KG1 (cell line): ENCODE measurements around the gene ETF1.

ENCODE experiments used
- DNase-seq: peaks from one replicate; lab custom pipeline; 2025; lab: John Stamatoyannopoulos, UW

ETF1 gene

DNA sequence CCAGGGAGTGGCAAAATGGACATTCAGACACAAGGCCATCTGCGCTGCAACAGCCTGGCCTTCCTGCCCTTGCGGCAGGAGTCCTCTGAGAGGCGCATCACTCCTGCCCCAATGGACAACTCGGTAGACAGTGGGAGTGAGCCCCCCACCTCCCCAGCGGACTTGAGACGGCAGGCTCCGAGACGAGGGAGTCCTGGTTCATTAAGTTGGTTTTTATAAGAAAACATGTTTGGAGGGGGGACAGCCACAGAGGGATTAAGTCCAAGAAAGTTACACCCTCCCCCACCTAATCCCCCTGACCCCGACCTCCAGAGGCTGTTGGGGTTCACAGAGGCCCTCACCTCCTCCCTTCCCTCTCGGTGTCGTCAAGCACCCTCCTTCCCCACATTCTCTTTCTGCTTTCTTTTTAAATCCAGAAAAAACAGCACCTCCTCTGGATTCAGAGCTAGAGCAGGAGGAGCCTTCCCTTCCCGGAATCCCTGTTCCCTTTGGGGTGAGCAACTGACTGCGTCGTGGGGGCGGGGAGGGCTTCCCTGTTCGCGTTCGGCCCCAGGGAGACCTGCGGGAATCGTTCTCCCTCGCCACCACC is 79.5 kb downstream of the ETF1 start:
- no peak for DNase-seq

DNA sequence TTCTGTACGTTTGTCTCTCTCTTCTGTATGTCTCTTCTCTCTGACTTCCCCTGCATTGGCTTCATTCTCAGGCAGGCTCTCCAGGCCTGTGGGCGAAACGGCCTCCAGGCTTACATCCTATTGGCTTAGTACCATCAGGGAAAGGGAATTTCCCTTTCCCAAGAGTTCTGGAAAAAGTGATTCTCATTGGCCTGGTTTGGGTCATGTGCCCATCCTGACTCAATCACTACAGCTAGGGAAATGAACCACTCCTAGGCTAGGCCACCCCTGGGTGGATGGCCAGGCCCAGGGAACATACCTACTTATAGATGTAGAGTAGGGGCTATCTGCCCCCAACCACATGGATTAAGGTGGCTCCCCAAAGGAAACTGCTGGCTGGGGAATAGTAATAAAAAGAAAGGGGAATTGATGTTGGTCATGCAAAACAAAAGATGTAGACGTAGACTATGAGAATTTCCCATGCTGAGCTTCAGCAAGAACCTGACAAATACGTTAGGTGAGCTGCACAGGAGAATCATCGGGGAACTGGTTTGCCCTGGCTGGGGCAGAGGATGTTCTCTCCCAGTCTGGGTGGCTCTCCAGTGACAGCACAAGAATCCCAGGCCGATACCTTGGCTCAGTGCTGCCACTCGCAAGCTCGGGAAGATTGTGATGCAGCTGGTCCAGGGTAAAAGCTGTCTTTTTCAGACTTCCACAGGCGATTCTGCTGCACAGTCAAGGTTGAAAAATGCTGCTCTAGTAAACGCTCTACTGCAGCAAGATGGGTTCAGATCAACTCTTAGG is 81.5 kb downstream of the ETF1 start:
- DNase-seq: no peak

DNA sequence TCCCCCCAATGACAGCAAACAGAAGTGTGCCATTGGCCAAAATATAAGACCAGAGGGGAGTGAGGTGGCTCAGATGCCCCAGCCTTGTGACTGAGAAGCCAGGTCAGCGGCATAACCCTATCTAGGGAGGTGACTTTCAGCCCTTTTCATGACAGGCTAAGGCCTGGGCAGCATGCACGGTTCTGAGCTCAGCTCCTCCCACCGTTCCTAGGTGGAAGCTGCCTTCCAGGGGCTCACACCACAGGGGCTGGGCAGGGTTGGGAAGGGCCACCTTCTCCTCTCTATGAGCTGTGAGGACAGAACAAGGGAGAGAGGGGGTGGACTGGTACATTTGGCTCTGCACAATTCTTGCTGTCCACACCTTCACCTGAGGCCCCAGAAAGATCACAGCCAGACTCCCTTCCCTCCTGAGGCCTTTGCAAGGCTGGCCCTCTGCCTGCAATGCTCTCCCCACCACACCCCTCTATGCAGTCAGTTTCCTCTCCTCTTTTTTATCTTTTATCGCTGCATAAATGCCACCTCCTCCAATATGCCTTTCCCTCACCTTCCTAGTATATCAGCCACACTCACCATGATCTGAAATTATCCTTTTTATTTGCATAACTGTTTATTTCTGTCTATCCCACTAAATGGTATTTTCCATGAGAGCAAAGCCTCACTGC is 82.9 kb downstream of the ETF1 start:
- no peak for DNase-seq

DNA sequence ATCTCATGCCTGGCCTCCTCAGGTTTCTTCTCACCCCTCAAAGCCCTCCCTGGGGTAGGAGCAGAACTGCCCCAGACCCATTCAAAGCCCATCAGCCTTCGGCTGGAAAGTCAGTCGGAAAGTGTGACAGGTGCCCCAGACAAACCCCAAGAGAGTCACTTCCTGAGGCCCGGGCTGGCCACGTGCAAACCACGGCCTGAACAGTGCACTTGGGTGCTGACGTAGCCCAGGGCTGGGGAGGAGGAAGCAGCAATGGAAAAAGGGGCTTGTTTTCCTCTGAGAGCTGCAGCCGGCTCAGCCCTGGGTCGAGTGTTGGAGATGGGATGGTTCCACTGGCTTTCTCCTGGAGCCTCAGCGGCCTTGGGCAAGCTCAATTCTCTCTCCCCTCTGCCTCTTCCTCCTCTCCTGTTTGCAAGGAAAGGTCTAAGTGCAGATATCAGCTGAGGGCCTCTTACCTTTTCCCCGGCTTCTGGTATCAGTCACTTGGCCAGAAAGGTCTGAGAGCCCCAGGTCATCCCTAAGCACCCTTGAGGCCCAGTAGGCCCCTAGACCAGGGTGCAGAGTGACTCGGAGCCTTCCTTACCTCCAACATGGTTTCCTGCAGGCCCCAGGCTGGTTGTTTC is 83.6 kb downstream of the ETF1 start:
- no peak for DNase-seq

DNA sequence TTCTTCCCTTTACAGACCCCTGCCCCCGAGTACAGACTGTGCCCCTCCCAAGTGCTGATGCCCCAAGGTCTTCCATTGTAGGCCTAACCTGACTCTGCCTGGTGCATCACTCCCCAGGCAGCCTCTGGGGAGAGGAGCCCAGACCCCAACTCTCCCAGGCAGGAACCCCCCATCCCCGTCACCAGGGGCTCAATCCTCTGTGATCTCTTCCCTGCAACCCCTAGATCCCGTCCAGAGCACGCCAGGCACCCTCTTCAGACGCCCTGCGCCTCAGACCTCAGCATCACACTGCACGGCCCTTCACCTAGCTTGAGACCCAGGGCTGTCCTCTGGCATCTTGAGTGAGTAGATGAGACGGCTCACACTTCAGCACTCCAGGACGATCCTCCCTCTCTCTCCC is 84.2 kb downstream of the ETF1 start:
- DNase-seq: no peak

DNA sequence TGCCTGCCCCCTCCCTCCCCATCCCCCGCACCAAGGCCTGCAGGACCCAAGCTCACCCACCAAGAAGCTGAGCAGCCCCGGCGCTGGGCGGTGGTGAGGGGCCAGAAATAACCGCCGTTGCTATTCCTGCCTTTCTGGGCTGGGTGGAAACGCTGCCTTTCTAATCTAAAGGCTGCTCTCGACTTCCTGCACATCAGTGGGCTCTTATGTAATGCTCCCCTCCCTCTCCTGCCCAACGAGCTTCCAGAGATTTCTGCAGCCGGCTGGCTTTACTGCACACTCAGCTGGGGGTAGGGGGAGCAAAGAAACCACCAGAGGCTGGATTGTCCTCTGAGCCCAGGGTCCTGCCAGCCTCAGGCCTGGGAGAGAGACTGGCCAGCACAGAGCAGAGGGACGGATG is 84.7 kb downstream of the ETF1 start:
- DNase-seq: no peak

DNA sequence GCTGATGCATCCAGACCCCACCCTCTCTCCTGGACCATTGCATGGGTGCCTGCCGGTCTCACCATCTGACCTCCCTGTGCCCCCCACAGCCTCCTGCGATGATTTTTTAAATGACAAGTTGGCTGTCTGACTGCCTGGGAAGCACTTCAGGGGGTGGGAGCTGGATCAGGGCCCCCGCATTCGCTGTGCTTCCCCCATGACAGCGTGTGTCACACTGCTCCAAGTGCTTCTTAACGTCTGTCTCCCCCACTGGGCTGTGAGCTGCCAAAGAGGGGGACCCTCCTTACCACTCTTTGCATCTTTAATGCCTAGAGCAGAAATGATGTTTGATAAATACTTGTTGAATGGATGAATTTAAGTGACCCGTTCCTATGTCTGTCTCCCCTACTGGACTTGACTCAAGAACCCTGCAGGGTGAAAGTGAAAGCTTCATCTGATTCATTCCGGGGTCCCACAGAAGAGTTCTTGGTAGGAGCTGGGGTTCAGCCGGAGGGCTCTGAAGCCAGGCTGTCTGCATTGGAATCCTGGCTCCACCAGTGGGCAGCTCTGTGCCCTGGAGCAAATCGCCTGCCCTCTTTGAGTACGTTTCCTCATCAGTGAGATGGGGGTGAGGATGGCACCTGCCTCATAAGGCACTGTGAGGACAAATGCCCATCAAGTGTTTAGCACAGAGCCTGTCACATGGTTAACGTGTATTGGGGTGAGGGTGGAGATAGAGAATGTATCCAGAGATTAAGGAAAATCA is 85.3 kb downstream of the ETF1 start:
- no peak for DNase-seq
